Measurements from ENCODE around the gene AXDND1. TPM values are rescaled to one million over a fixed set of nuclear protein-coding genes. Genes with fewer than 3 reads are reported as not detected.
"Not testable (repeated sequence)": the region's sequence is repeated elsewhere in the genome, so short reads cannot be mapped to it uniquely, and the experiment has no call there.

The AXDND1 gene
- under 0.01 TPM in 1 of 2 replicates, not detected in the other for total RNA-seq

GRCh38 chr1:179365342-179366092, at the start of gene AXDND1:
Gene AXDND1, plus strand, starts transcription at chr1:179365971. Its CDS starts 539 bp downstream, at chr1:179366510.
- peak; percentile 78 to 83 for DNase-seq (ENCODE audit: low read depth in 2 of 2)

DNA sequence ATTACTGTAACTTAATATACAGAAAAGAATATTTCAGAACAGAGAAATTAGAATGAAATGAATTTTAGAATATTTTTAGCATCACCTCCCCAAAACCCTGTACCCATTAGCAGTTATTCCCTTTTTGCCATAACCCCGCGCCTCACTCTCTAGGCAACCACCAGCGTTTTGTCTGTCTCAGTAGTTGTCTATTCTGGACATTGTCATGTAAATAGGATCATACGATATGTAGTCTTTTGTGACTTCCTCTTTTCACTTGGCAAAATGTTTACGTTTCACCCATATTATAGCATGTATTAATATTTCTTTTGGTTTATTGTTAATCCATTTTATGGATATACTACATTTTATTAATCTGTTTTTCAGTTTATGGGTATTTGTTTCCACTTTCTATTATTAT, 47.3 kb upstream of the AXDND1 start:
- DNase-seq (ENCODE audit: low read depth in 2 of 2), result no peak

GRCh38 chr1:179321533-179322216, 44.1 kb upstream of the AXDND1 start:
- no peak for DNase-seq (ENCODE audit: low read depth in 2 of 2)

GRCh38 chr1:179322557-179322956, 43.2 kb upstream of the AXDND1 start:
- no peak for DNase-seq (ENCODE audit: low read depth in 2 of 2)

DNA sequence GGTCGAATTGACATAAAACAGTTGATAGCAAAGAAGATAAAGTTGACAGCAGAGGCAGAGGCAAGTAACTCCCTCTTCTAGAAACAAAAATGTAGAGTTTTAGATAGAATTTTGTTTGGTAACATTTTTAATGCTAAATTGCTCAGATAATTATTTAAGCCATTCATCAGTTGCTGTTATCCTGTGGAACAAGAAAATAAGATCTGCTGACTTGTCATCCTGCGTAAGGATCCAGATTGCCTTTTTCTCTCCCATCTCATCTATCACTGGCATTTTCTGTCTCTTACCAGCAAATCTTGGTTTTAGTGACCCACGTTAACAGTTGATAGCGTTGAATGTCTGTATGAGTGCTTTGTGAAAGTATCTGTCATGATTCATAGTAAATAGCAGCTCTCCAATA, 42.3 kb upstream of the AXDND1 start:
- no peak for DNase-seq (ENCODE audit: low read depth in 2 of 2)

- DNase-seq (ENCODE audit: low read depth in 2 of 2), result no peak
These were observed 39.9 kb upstream of the AXDND1 start for GRCh38 chr1:179325836-179326235.

GRCh38 chr1:179326746-179327145, 39.0 kb upstream of the AXDND1 start:
- DNase-seq (ENCODE audit: low read depth in 2 of 2), result no peak

DNA sequence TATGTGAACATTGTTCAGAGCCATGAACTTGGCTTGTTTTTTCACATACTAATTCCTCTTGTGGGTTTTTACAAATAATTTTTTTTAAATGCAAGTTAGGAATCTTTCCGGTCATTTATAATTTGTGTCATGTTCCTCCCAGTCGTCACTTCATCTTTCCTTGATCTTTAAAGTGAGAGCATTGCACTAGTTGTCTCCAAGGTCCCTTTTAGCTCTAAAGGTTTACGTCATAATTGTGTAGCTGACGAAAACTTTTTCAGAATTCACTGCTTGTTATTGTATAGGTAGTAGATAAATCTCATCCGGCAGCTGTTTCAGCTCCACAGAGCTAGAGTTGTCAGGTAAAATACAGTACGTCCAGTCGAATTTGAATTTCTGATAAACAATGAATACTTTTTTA, 38.6 kb upstream of the AXDND1 start:
- no peak for DNase-seq (ENCODE audit: low read depth in 2 of 2)

DNA sequence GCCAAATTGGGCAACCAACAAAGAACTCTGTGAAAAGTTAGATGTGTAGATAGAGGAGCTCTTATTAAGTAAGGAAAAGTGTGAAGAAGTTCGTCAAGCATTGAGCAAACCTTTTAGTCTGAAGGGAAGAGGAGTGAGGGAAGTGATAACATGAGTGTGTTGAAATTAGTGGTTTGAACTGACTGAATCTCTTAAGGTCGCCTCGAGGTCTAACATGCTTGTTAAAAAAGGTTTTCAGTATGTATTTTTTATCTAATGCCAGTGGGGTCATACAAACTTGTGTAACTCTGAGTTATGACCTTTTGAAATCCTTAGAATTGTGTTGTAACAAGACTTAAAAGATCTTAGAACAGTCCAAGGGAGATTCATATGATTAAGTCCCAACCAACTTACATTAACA, 38.1 kb upstream of the AXDND1 start:
- DNase-seq (ENCODE audit: low read depth in 2 of 2), result no peak

DNA sequence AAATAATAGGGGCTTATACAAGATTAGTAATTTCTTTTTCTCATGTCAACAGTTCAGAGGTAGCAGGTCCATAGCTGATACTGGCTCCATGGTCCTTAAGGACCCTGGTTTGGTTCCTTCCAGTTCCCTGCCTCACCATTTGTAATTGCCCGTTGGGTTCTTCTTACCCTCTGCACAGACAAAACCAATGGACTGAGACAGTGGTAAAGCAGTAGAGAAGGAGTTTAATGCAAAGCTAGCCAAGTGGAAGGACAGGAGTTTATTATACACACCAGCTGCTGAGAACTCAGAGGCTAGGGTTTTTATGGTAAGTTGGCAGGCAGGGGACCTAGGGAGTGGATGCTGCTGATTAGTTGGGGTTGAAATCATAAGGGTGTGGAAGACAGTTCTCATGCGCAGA, 35.9 kb upstream of the AXDND1 start:
- DNase-seq (ENCODE audit: low read depth in 2 of 2), result no peak

- DNase-seq (ENCODE audit: low read depth in 2 of 2), result no peak
These were observed 31.3 kb upstream of the AXDND1 start for GRCh38 chr1:179334440-179334839.

GRCh38 chr1:179337288-179337687, 28.5 kb upstream of the AXDND1 start:
- no peak for DNase-seq (ENCODE audit: low read depth in 2 of 2)

GRCh38 chr1:179337942-179338560, 27.7 kb upstream of the AXDND1 start:
- DNase-seq (ENCODE audit: low read depth in 2 of 2), result no peak

DNA sequence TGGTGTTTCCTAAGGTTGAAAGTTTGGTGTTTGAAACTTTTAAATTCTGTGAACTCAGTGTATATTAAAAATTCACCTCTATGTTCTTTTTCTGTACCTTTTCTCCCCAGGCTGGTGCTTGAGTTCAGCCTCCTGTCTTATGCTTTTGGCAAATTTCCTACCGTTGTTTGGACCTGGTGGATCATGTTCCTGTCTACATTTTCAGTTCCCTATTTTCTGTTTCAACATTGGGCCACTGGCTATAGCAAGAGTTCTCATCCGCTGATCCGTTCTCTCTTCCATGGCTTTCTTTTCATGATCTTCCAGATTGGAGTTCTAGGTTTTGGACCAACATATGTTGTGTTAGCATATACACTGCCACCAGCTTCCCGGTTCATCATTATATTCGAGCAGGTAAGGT, 24.9 kb upstream of the AXDND1 start:
- DNase-seq (ENCODE audit: low read depth in 2 of 2), result no peak

- DNase-seq (ENCODE audit: low read depth in 2 of 2), result no peak
These were observed 23.7 kb upstream of the AXDND1 start for GRCh38 chr1:179341943-179342547.

- DNase-seq (ENCODE audit: low read depth in 2 of 2), result no peak
These were observed 22.9 kb upstream of the AXDND1 start for GRCh38 chr1:179342740-179343404.

DNA sequence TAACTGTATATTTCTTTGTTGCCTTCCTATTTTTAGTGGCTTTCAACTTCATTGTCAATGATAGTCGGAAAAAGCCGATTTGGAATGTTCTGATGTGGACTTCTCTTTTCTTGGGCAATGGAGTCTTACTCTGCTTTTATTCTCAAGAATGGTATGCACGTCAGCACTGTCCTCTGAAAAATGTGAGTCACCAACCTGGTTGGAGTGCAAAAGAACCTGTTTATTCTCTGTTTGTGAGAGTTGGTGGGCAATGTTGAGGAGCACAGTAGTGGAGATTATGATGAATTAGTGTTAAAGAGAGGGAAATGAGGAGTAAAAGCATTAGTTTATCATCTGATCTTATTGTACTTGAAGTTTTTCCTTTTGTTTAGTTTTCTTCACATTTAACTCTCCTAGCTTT, 14.5 kb upstream of the AXDND1 start:
- no peak for DNase-seq (ENCODE audit: low read depth in 2 of 2)

DNA sequence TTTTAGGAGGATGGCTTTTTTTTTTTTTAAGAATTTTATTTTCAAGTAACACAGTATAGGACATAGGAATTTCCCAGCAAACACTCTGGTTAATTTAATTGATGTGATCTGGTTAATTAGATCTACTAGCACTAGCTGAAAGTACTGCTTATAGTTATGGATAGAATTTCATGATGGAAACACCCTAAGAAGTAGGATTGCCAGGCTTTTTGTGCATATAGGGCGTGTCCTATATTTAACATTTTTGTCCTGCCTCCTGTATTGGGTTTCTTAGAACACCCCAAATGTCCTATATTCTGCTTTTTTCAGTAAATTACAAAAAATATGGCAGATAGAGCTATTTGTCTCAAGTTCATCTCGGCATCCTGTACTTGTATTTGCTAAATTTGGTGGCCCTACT, 13.5 kb upstream of the AXDND1 start:
- no peak for DNase-seq (ENCODE audit: low read depth in 2 of 2)

- DNase-seq (ENCODE audit: low read depth in 2 of 2), result no peak
These were observed 12.2 kb upstream of the AXDND1 start for GRCh38 chr1:179353546-179353945.

- DNase-seq (ENCODE audit: low read depth in 2 of 2), result not testable (repeated sequence)
These were observed 4.1 kb upstream of the AXDND1 start for GRCh38 chr1:179361631-179362030.

DNA sequence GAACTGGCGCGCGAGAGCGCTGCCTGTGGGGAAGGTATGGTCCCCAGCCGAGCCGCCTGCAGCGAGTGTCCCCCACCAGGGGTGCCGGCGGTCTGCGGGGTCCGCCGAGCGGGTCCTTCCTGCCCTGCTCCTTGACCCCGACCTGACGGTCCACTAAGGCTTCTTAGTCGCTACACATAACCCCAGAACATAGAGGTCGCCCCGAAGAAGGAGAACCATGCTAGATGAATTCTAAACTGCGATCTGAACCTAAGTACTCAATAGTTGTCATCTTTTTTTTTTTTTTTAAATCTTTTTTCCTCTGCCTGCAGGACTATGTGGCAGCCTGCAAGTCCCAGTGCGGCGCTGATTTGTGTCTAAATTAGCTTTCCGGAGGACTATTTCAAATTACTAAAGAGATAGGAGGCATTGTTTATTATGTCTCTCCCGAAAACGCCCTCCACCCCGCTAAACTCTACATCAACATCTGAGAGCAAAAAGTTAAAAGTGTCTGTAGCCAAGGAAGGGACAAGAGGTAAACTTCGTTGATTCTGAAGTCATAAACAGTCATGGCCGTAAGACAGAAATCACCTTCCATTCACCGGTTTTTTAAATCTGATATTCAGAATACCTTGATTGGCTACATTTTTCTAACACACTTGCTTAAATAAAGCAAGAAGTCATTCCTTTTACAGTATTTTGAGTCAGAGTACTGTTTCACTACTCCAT, 476 bp downstream of the AXDND1 start:
- peak in 1 of 2 donors; percentile 5 for DNase-seq (ENCODE audit: low read depth in 2 of 2)
